IPS-NIHi7 (cell line): ENCODE results near the gene OR52E2.

Experiments
- DNase-seq: peaks from one replicate; pipeline ENCODE4 v3.0.0; 2012; ENCODE audit warnings: mixed read lengths; ENCODE audit errors: extremely low spot score

The OR52E2 gene

GRCh38 chr11:5013012-5013411 is 46.4 kb downstream of the OR52E2 start:
- DNase-seq, result no peak

- DNase-seq, result no peak
Observed at GRCh38 chr11:5011254-5011653, 48.2 kb downstream of the OR52E2 start.
